Heart right ventricle (tissue), 16 donors: ENCODE results near the gene AHNAK2. TPM values are rescaled to one million over a fixed set of nuclear protein-coding genes. Genes with fewer than 3 reads are reported as not detected.

ENCODE experiments used
- ATAC-seq, 8 donors: fragments of 200-7000 bp; cut with Tn5 transposase; one replicate each; pipeline ENCODE4 v1.9.1; 2020; ENCODE audit warnings: mild to moderate bottlenecking in 8 of 8, moderate library complexity in 8 of 8, moderate number of reproducible peaks in 1 of 8
- DNase-seq, 2 donors: peaks; one replicate each; pipeline ENCODE4 v3.0.0-alpha.2; 2020
- H3K27ac ChIP-seq, 10 donors: fragments of 200-600 bp; sonication (generic) in 2 of 10; one replicate each; pipeline versions ENCODE4 v1.5.0 to v1.8.0; 2020 to 2022; ENCODE audit warnings: mild to moderate bottlenecking in 3 of 10
- H3K27me3 ChIP-seq, 7 donors: fragments of 200-600 bp; one replicate each; pipeline ENCODE4 v1.8.0; 2021 to 2022; ENCODE audit warnings: mild to moderate bottlenecking in 2 of 7
- H3K36me3 ChIP-seq, 9 donors: fragments of 200-600 bp; sonication (generic) in 1 of 9; one replicate each; pipeline versions ENCODE4 v1.5.0 to v1.8.0; 2020 to 2022; ENCODE audit warnings: mild to moderate bottlenecking in 2 of 9
- H3K4me1 ChIP-seq, 9 donors: fragments of 200-600 bp; sonication (generic) in 1 of 9; one replicate each; pipeline versions ENCODE4 v1.5.0 to v1.8.0; 2020 to 2022; ENCODE audit warnings: mild to moderate bottlenecking in 4 of 9
- H3K4me3 ChIP-seq, 10 donors: fragments of 200-600 bp; sonication (generic) in 2 of 10; one replicate each; pipeline versions ENCODE4 v1.5.0 to v1.8.0; 2020 to 2022; ENCODE audit warnings: mild to moderate bottlenecking in 7 of 10, moderate library complexity in 2 of 10
- H3K9me3 ChIP-seq, 11 donors: fragments of 200-600 bp in 10 of 11; sonication (generic) in 2 of 11; one replicate each; pipeline versions ENCODE4 v1.5.0 to v1.8.0; 2013 to 2022; ENCODE audit warnings: mild to moderate bottlenecking in 2 of 11, control low read depth in 1 of 11, moderate library complexity in 1 of 11
- CTCF ChIP-seq, 9 donors: fragments of 200-600 bp; sonication (generic) in 2 of 9; IDR thresholded peaks; one replicate each; pipeline versions ENCODE4 v1.5.0 to v1.8.0; 2021 to 2022; ENCODE audit warnings: antibody characterized with exemption in 9 of 9, mild to moderate bottlenecking in 5 of 9, moderate library complexity in 1 of 9
- WGBS, 2 donors: extraction: QIAGEN DNeasy Blood & Tissue Kit; methylation state at CpG; one replicate each; pipeline ENCODE4 v1.1.7; 2013; ENCODE audit warnings: inconsistent platforms in 1 of 2; 5-methylcytosine and 5-hydroxymethylcytosine counted together
- intact Hi-C, 10 donors: fragments of 100-400 bp; cut with DNase I; formaldehyde crosslinking; loops; one replicate each; pipeline versions ENCODE4 v1.11.1 to v1.14.2; 2022
- polyA plus RNA-seq, 2 donors: library from polyadenylated mRNA; stranded (reverse); fragments of 200-250 nt; gene quantifications; one replicate each; pipeline ENCODE4 v1.2.3, GENCODE V29; 2013
- total RNA-seq, 10 donors: library from RNA; stranded (reverse); fragmentation: NEBNext Ultra II Directional in 3 of 10; extraction: Animal tissue kit (Norgen Biotek cat#: 25700) in 3 of 10; gene quantifications; one replicate each; pipeline versions ENCODE4 v1.2.1 to v1.2.4, GENCODE V29; 2021 to 2023
- donor health status: Arrhythmogenic right ventricular cardiomyopathy.
- donor health status: ischemic (EF 13 %, LVEDD 7.1; RV severe dilation, severe dysfunction).
- donor health status: healthy with polysubstance abuse.
- donor health status: DM: no; HTN: yes; CAD: no.
- donor health status: DM: no; HTN: no; CAD: no.
- donor health status: ischemic (EF 25% LVEDD 6.9; RV normal size, moderate dysfunction).
- donor health status: ischemic (EF 25% LVEDD 5.7; RV mildly dilated, moderate dysfunction).
- donor health status: healthy.
- donor health status: DM: yes; HTN: yes; CAD: no.
- donor health status: Ischemic cardiomyopathy.
- donor health status: ischemic (EF 35%, LVEDD 5.7; RV mildly dilated, moderate dysfunction).
- donor health status: nonischemic (EF 11% LVEDD 7.7; RV severe dilation, severe dysfunction).
- donor health status: DM: yes; HTN: yes; CAD: no.
- donor health status: PGD.
- donor health status: ischemic (EF 29% LVEDD 5.4; RV normal size, mild dysfunction).
- donor health status: nonischemic (EF 23%, LVEDD 6.1; RV moderate dilation, normal function).

Gene AHNAK2
- total and polyA plus RNA-seq, 12 donors, result 1.1 to 29.5 (median 3.1) TPM

GRCh38 chr14:105010891-105011291 is 32.7 kb upstream of the AHNAK2 start:
- H3K27ac ChIP-seq, result no peak overlapping the region
- intact Hi-C loops, result no loop called here

GRCh38 chr14:105010106-105010505 is 31.9 kb upstream of the AHNAK2 start:
- no peaks in the 10 kb centered on the region for H3K9me3 ChIP-seq

More at GRCh38 chr14:105010891-105011291, 32.7 kb upstream of the AHNAK2 start:
- TF ChIP-seq CTCF (IDR thresholded peaks at IDR 0.05), result no peak
- Histone ChIP-seq H3K4me3 (no peak overlapping the region), H3K27me3 (no peaks in the 10 kb centered on the region), H3K9me3 (no peaks in the 10 kb centered on the region), H3K4me1 (peaks cover 0 to 25% (median 8%) of the 10 kb centered on the region in 9 donors), H3K36me3 (peaks cover 0 to 59% (median 4%) of the 10 kb centered on the region in 9 donors)
- DNase-seq, result no peak
- WGBS, 2 donors, result 73 to 84% methylated on average over 17 of the region's 17 CpGs
- ATAC-seq, result no peak

GRCh38 chr14:105007593-105008264 is 29.6 kb upstream of the AHNAK2 start:
- H3K4me1 ChIP-seq, result peaks cover 0 to 5% (median 0%) of the 10 kb centered on the region in 9 donors
- 91 to 95% methylated on average over 19 of the region's 19 CpGs for WGBS, 2 donors
- no peaks in the 10 kb centered on the region for H3K27me3 ChIP-seq
- TF ChIP-seq CTCF (IDR thresholded peaks at IDR 0.05), result no peak
- H3K9me3 ChIP-seq, result no peaks in the 10 kb centered on the region
- no peak overlapping the region for H3K4me3 ChIP-seq
- peaks cover 0 to 60% (median 4%) of the 10 kb centered on the region in 9 donors for H3K36me3 ChIP-seq
- no peak overlapping the region for H3K27ac ChIP-seq
- DNase-seq, result no peak
- intact Hi-C loops, result no loop called here
- ATAC-seq, result no peak

More at GRCh38 chr14:105010106-105010505, 31.9 kb upstream of the AHNAK2 start:
- H3K27ac ChIP-seq, result no peak overlapping the region
- H3K4me1 ChIP-seq, result peaks cover 0 to 22% (median 8%) of the 10 kb centered on the region in 9 donors
- H3K4me3 ChIP-seq, result no peak overlapping the region
- ATAC-seq (no peak), DNase-seq (no peak)
- 84 to 88% methylated on average over 4 of the region's 4 CpGs for WGBS, 2 donors
- H3K36me3 ChIP-seq, result peaks cover 0 to 60% (median 4%) of the 10 kb centered on the region in 9 donors
- TF ChIP-seq CTCF (IDR thresholded peaks at IDR 0.05), result no peak
- intact Hi-C loops, result no loop called here
- no peaks in the 10 kb centered on the region for H3K27me3 ChIP-seq

- intact Hi-C loops, result no loop called here
- no peaks in the 10 kb centered on the region for H3K4me1 ChIP-seq
- peak in 1 of 8 donors; percentile 41 for ATAC-seq
- peaks cover 0 to 60% (median 4%) of the 10 kb centered on the region in 9 donors for H3K36me3 ChIP-seq
- 77 to 88% methylated on average over 21 of the region's 21 CpGs for whole genome bisulfite sequencing, 2 donors
- no peak overlapping the region for H3K4me3 ChIP-seq
- H3K9me3 ChIP-seq, result no peaks in the 10 kb centered on the region
- H3K27ac ChIP-seq, result no peak overlapping the region
- TF ChIP-seq CTCF (IDR thresholded peaks at IDR 0.05), result no peak
- no peak for DNase-seq
- no peaks in the 10 kb centered on the region for H3K27me3 ChIP-seq
Observed at GRCh38 chr14:105006831-105007592, 28.8 kb upstream of the AHNAK2 start.
